DND-41 (cell line): ENCODE measurements around the gene NELL2.

ENCODE experiments used
- ATAC-seq: fragments of 200-7000 bp; cut with Tn5 transposase; 3 replicates; pipeline ENCODE4 v1.9.1; 2021; ENCODE audit warnings: low read depth; ENCODE audit not compliant: insufficient read depth
- DNase-seq: peaks from one replicate; pipeline ENCODE4 v3.0.0-alpha.2; 2020
- H2AFZ ChIP-seq: 2 replicates; pipeline ENCODE4 v1.6.0; 2012; ENCODE audit warnings: low read depth, low read length
- H3K27ac ChIP-seq: 2 replicates; pipeline ENCODE4 v1.5.1; 2012; ENCODE audit warnings: low read length, inconsistent platforms
- H3K27me3 ChIP-seq: fragments of 200-600 bp; sonication (generic); 2 replicates; pipeline ENCODE4 v1.6.0; 2012; ENCODE audit warnings: low read length, mild to moderate bottlenecking, inconsistent platforms; ENCODE audit not compliant: insufficient read depth, poor library complexity
- H3K36me3 ChIP-seq: 2 replicates; pipeline ENCODE4 v1.5.1; 2012; ENCODE audit warnings: low read length, inconsistent platforms; ENCODE audit not compliant: insufficient read depth
- H3K4me1 ChIP-seq: 2 replicates; pipeline ENCODE4 v1.5.1; 2012; ENCODE audit warnings: mild to moderate bottlenecking, low read length; ENCODE audit not compliant: insufficient read depth
- H3K4me2 ChIP-seq: 2 replicates; pipeline ENCODE4 v1.6.0; 2012; ENCODE audit warnings: mild to moderate bottlenecking, moderate library complexity, low read length, inconsistent platforms; ENCODE audit not compliant: insufficient read depth
- H3K4me3 ChIP-seq, 2 experiments: fragments of 200-600 bp in 1 of 2; shearing (Covaris generic) in 1 of 2; 2 replicates each; pipeline ENCODE4 v1.5.1; 2012 to 2016; ENCODE audit warnings: inconsistent platforms in 2 of 2, low read length in 2 of 2, mild to moderate bottlenecking in 2 of 2, low read depth in 1 of 2, moderate library complexity in 1 of 2
- H3K79me2 ChIP-seq: 2 replicates; pipeline ENCODE4 v1.6.0; 2012; ENCODE audit warnings: low read length, inconsistent platforms; ENCODE audit not compliant: insufficient read depth
- H3K9ac ChIP-seq: 2 replicates; pipeline ENCODE4 v1.6.0; 2012; ENCODE audit warnings: low read depth, mild to moderate bottlenecking, inconsistent platforms, low read length, moderate library complexity
- H3K9me3 ChIP-seq: 2 replicates; pipeline ENCODE4 v1.5.1; 2012; ENCODE audit warnings: low read length, moderate library complexity, mild to moderate bottlenecking, inconsistent platforms; ENCODE audit not compliant: insufficient read depth, severe bottlenecking
- H4K20me1 ChIP-seq: 2 replicates; pipeline ENCODE4 v1.6.0; 2012; ENCODE audit warnings: low read length; ENCODE audit not compliant: insufficient read depth
- CTCF ChIP-seq: IDR thresholded peaks from 2 replicates; pipeline ENCODE4 v1.5.1; 2012; ENCODE audit warnings: borderline replicate concordance, low read length, moderate library complexity, mild to moderate bottlenecking; ENCODE audit not compliant: poor library complexity, severe bottlenecking; ENCODE audit errors: extremely low read depth
- EZH2 ChIP-seq: IDR thresholded peaks from 3 replicates; pipeline ENCODE4 v1.6.1; 2012; ENCODE audit warnings: borderline replicate concordance, low read depth, mild to moderate bottlenecking, moderate library complexity, low read length, inconsistent platforms; ENCODE audit not compliant: severe bottlenecking

NELL2 gene

GRCh38 chr12:44889162-44889561 is 13.0 kb upstream of the NELL2 start:
- Histone ChIP-seq H3K4me3 (no peak overlapping the region), H3K36me3 (no peaks in the 10 kb centered on the region), H3K27me3 (no peaks in the 10 kb centered on the region), H3K4me1 (no peaks in the 10 kb centered on the region), H3K4me2 (no peak overlapping the region), H3K9me3 (no peaks in the 10 kb centered on the region), H3K27ac (no peak overlapping the region), H4K20me1 (no peaks in the 10 kb centered on the region), H2AFZ (no peak overlapping the region), H3K9ac (no peak overlapping the region), H3K79me2 (no peaks in the 10 kb centered on the region)
- DNase-seq (no peak), ATAC-seq (no peak)
- no peak for TF ChIP-seq EZH2
- TF ChIP-seq CTCF, result no peak

GRCh38 chr12:44885902-44886301 is 9.8 kb upstream of the NELL2 start:
- TF ChIP-seq CTCF, result no peak
- no peak for TF ChIP-seq EZH2
- H3K4me2 ChIP-seq, result no peak overlapping the region
- no peaks in the 10 kb centered on the region for H3K36me3 ChIP-seq
- no peaks in the 10 kb centered on the region for H3K4me1 ChIP-seq
- H3K9ac ChIP-seq, result no peak overlapping the region
- H3K9me3 ChIP-seq, result peaks cover 5% of the 10 kb centered on the region
- H3K27ac ChIP-seq, result no peak overlapping the region
- no peak for ATAC-seq
- no peak overlapping the region for H2AFZ ChIP-seq
- DNase-seq, result no peak
- H3K79me2 ChIP-seq, result no peaks in the 10 kb centered on the region
- H3K27me3 ChIP-seq, result no peaks in the 10 kb centered on the region
- no peak overlapping the region for H3K4me3 ChIP-seq
- H4K20me1 ChIP-seq, result no peaks in the 10 kb centered on the region

- no peak overlapping the region for H2AFZ ChIP-seq
- no peaks in the 10 kb centered on the region for H3K79me2 ChIP-seq
Measured at GRCh38 chr12:44881197-44881596, 5.1 kb upstream of the NELL2 start.

More at GRCh38 chr12:44881197-44881596, 5.1 kb upstream of the NELL2 start:
- Histone ChIP-seq H3K27ac (no peak overlapping the region), H3K4me2 (no peak overlapping the region), H3K4me3 (no peak overlapping the region), H3K4me1 (no peaks in the 10 kb centered on the region), H4K20me1 (no peaks in the 10 kb centered on the region), H3K27me3 (no peaks in the 10 kb centered on the region), H3K36me3 (no peaks in the 10 kb centered on the region), H3K9me3 (peaks cover 8% of the 10 kb centered on the region), H3K9ac (no peak overlapping the region)
- no peak for ATAC-seq
- TF ChIP-seq CTCF, result no peak
- no peak for TF ChIP-seq EZH2
- no peak for DNase-seq
